Rectal smooth muscle tissue (tissue), 1 donor: ENCODE measurements around the gene TRMT2B.
A peak's percentile ranks its signal among the peaks of the same experiment; 100 is the strongest.

ENCODE experiments used
- H3K27ac ChIP-seq: one replicate; pipeline ENCODE4 v1.7.0; 2013; ENCODE audit warnings: low read depth, low read length, inconsistent platforms
- H3K27me3 ChIP-seq: one replicate; pipeline ENCODE4 v1.7.0; 2013; ENCODE audit warnings: low read length; ENCODE audit not compliant: control insufficient read depth, insufficient read depth
- H3K36me3 ChIP-seq: one replicate; pipeline ENCODE4 v1.7.0; 2013; ENCODE audit warnings: low read length; ENCODE audit not compliant: control insufficient read depth, insufficient read depth
- H3K4me1 ChIP-seq: one replicate; pipeline ENCODE4 v1.7.0; 2013; ENCODE audit warnings: low read length; ENCODE audit not compliant: control insufficient read depth, insufficient read depth
- H3K4me3 ChIP-seq: one replicate; pipeline ENCODE4 v1.7.0; 2013; ENCODE audit warnings: low read length
- H3K9ac ChIP-seq: one replicate; pipeline ENCODE4 v1.7.0; 2013; ENCODE audit warnings: low read length

TRMT2B gene, protein sequence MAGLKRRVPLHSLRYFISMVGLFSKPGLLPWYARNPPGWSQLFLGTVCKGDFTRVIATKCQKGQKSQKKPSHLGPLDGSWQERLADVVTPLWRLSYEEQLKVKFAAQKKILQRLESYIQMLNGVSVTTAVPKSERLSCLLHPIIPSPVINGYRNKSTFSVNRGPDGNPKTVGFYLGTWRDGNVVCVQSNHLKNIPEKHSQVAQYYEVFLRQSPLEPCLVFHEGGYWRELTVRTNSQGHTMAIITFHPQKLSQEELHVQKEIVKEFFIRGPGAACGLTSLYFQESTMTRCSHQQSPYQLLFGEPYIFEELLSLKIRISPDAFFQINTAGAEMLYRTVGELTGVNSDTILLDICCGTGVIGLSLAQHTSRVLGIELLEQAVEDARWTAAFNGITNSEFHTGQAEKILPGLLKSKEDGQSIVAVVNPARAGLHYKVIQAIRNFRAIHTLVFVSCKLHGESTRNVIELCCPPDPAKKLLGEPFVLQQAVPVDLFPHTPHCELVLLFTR

GRCh38 chrX:101051549-101052302 lies at the start of gene TRMT2B:
Gene TRMT2B, minus strand, starts transcription at chrX:101052111. Its CDS starts 9,822 bp downstream, at chrX:101042289.
- peak within 1 kb of the TSS; percentile 82 for H3K27ac ChIP-seq
- peak within 1 kb of the TSS; percentile 62 for H3K4me3 ChIP-seq

DNA sequence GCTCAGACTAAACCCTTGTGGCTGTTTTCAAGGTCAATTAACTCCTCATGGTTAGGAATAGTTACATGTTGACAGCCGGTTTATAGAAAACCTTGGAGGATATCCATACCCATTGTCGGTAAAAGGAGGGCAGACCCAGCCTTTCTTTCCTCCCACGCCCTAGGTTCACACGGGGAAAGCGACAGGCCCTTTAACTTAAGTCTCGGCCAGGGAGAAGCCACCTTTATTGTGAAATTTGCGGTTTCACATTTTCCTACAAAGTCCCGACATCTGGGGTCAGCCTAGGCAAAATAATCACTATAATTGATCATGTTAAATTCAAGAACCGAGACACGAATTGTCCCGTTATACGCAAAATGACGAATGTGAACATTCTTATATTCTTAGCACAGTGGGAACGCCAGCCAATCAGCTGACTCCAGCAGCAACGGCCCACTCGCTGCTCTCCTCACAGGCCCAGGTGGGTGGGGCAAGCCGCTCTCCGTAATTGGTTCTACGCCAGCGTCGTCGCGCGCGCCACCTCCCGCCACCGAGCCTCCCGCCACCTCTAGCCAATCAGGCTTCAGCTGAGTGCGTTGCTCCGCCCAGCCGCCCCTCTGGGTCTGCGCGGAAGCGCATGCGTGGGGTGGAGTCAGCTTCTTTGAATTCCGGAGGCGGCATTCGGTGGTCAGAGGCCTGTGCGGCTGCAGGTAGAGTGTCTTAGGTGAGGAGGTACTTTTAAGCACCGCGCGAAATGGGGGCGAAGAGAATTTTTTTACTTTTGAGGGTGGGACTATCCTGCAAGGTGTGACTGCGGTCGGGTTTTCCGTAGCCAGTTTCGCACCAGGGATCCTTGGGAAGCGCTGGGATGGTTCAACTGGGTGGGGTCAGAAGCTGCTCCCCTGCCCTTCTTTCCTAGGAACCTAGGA lies 45.9 kb upstream of the TRMT2B start, which contains the start of gene CENPI:
CENPI (plus strand) TSS at position 659 of the 908 bp plus-strand sequence. CDS start 2,867 bp downstream, outside the sequence.
- Histone ChIP-seq H3K9ac (no peak within 1 kb of the TSS), H3K4me1 (no peaks in the 10 kb centered on the region), H3K36me3 (no peaks in the 10 kb centered on the region), H3K27ac (peak within 1 kb of the TSS; percentile 41), H3K4me3 (peak within 1 kb of the TSS; percentile 56), H3K27me3 (no peaks in the 10 kb centered on the region)

More at GRCh38 chrX:101051549-101052302, at the start of gene TRMT2B:
- Histone ChIP-seq H3K9ac (peak within 1 kb of the TSS; percentile 7), H3K4me1 (no peaks in the 10 kb centered on the region), H3K36me3 (no peaks in the 10 kb centered on the region), H3K27me3 (no peaks in the 10 kb centered on the region)

DNA sequence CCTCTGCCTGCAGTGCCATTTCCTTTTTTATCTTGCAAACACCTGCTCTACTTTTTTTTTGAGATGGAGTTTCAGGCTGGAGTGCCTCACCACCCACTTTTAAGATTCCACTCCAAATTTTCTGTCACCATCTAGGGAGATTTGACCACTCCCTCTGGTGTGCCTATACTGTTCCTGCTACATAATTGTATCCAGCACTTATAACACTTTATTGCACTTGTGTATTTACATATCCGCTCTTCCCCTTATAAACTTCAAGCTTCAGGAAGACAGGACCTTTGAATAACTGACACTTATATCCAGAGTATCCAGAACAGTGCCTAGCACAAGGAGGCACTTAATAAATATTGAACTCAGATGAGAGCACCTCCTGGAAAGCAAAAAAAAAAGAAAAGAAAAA lies 39.9 kb upstream of the TRMT2B start:
- H3K4me3 ChIP-seq = no peak overlapping the region
- H3K36me3 ChIP-seq = no peaks in the 10 kb centered on the region
- no peak overlapping the region for H3K27ac ChIP-seq
- no peak overlapping the region for H3K9ac ChIP-seq
- no peaks in the 10 kb centered on the region for H3K27me3 ChIP-seq
- no peaks in the 10 kb centered on the region for H3K4me1 ChIP-seq

- no peak overlapping the region for H3K9ac ChIP-seq
- H3K27me3 ChIP-seq = no peaks in the 10 kb centered on the region
- no peaks in the 10 kb centered on the region for H3K4me1 ChIP-seq
- H3K4me3 ChIP-seq = peak overlapping the region; percentile 23
- H3K36me3 ChIP-seq = no peaks in the 10 kb centered on the region
- no peak overlapping the region for H3K27ac ChIP-seq
Measured at GRCh38 chrX:101081231-101081630, 29.3 kb upstream of the TRMT2B start.

DNA sequence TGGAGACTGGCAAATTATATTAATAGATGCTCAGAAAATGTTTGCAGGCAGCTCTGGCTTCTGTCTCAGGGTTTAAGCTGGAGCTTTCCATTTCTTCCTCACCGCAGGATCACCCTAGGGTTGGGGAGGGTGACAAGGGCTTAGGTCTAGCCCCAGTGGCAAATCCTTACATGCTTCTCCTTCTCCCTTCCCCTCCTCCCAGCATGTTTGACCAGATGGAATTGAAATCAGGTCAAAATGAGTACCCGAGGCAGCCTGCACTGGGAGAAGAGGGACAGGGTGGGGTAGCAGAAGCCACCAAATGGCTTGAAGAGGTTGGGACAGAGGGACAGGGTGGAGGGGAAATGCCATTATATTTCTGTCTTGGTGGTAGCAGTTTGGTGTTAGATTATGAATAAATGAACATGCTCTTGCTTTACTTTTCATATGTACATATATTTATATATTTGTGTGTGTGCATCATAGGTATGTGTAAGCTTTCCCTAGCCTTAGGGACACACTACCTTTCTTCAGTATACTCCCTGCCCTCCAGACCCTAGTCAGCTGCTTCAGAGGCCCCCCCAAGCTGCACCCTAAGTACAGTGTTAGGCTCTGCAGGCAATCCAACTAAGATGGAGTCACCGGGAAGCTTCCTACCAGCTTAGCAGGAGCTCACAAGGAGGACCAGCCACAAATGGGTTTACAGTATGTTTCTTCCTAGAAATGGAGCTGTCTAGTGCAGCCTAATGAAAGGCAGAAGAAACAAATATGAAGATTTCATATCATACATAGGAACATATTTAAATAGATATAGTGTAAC lies 28.6 kb upstream of the TRMT2B start:
- H3K4me1 ChIP-seq = no peaks in the 10 kb centered on the region
- no peaks in the 10 kb centered on the region for H3K27me3 ChIP-seq
- peak overlapping the region; percentile 48 for H3K27ac ChIP-seq
- H3K9ac ChIP-seq = no peak overlapping the region
- no peaks in the 10 kb centered on the region for H3K36me3 ChIP-seq
- H3K4me3 ChIP-seq = peak overlapping the region; percentile 48

- Histone ChIP-seq H3K27me3 (no peaks in the 10 kb centered on the region), H3K9ac (no peak overlapping the region), H3K4me1 (no peaks in the 10 kb centered on the region), H3K27ac (peak overlapping the region; percentile 67), H3K36me3 (no peaks in the 10 kb centered on the region), H3K4me3 (peak overlapping the region; percentile 48)
Measured at GRCh38 chrX:101079736-101080270, 27.9 kb upstream of the TRMT2B start.

DNA sequence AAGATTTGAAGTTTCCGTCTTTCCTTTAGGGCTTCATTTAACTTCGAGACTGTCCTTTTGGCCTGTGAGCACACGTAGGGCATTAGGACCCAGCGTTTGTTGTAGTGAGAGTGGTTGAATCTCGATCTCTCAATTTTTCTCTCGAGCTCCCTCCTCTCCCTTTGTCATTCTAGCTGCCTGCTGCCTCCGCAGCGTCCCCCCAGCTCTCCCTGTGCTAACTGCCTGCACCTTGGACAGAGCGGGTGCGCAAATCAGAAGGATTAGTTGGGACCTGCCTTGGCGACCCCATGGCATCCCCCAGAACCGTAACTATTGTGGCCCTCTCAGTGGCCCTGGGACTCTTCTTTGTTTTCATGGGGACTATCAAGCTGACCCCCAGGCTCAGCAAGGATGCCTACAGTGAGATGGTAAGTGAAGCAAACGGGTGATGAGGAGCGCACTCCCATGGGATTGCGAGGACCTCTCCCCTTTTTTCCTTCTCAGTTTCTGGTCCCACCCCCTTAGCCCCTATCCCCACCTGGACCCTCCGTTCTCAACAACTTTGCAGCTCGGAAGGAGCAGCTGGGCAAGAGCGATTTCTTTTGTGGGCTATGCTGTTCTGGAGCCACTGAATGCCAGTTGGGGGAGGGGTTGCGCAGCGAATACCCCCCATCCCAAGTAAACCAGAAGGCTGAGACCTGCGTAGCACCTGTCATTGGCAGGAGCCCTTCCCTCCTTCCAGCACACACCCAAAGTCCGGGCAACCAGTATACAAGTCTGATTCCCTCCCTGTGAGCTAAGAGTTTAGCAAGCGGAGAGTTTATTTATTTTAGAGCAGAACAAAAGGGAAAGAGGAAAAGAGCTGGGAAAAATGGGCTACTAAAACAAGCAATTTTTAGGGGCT lies 27.0 kb upstream of the TRMT2B start, which contains the start of gene TMEM35A:
TMEM35A (plus strand) TSS at position 164 of the 883 bp plus-strand sequence; CDS start at position 288, 124 bp downstream.
- no peaks in the 10 kb centered on the region for H3K4me1 ChIP-seq
- H3K4me3 ChIP-seq = peak within 1 kb of the TSS; percentile 48
- H3K27me3 ChIP-seq = no peaks in the 10 kb centered on the region
- H3K27ac ChIP-seq = peak within 1 kb of the TSS; percentile 67
- H3K9ac ChIP-seq = no peak within 1 kb of the TSS
- no peaks in the 10 kb centered on the region for H3K36me3 ChIP-seq

GRCh38 chrX:101071582-101071981 lies 19.7 kb upstream of the TRMT2B start:
- Histone ChIP-seq H3K27ac (no peak overlapping the region), H3K4me1 (no peaks in the 10 kb centered on the region), H3K9ac (no peak overlapping the region), H3K36me3 (no peaks in the 10 kb centered on the region), H3K4me3 (no peak overlapping the region), H3K27me3 (no peaks in the 10 kb centered on the region)

- Histone ChIP-seq H3K4me1 (no peaks in the 10 kb centered on the region), H3K4me3 (no peak overlapping the region), H3K27me3 (no peaks in the 10 kb centered on the region), H3K36me3 (no peaks in the 10 kb centered on the region), H3K9ac (no peak overlapping the region), H3K27ac (no peak overlapping the region)
Measured at GRCh38 chrX:101062176-101062575, 10.3 kb upstream of the TRMT2B start.

- Histone ChIP-seq H3K27me3 (no peaks in the 10 kb centered on the region), H3K4me1 (no peaks in the 10 kb centered on the region), H3K4me3 (no peak overlapping the region), H3K36me3 (no peaks in the 10 kb centered on the region), H3K9ac (no peak overlapping the region), H3K27ac (no peak overlapping the region)
Measured at GRCh38 chrX:101057093-101057714, 5.3 kb upstream of the TRMT2B start.
